VCaP (cell line): Measurements from ENCODE around the gene PDCL3.
A peak's percentile ranks its signal among the peaks of the same experiment; 100 is the strongest.

Source experiments
- H3K27ac ChIP-seq: fragments of 450-650 bp; 2 replicates; pipeline ENCODE4 v1.5.1; 2017
- TF ChIP-seq, protein P1 (sequence below): fragments of 450-650 bp; conservative IDR thresholded peaks from 2 replicates; pipeline ENCODE4 v1.5.1; 2017; ENCODE audit warnings: mild to moderate bottlenecking, moderate library complexity

Gene PDCL3

DNA sequence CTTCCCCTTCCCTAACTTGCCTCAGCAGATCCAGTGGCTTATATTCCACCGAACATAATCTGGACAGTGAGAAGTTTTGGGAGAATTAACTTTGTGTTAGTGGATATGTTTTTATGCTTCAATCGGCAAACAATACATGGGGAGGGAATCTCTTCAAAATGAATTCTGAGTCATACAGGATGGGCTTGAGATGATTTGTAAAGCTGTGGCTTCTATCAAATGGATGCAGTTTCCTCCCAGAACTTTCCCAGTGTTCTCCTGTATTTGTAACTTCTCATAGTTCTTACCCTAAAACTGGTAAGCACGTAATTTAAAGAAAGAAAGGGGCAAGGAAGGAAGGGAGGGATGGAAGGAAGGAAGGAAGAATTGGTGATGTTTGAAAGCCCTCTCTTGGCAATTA is 36.8 kb downstream of the PDCL3 start:
- TF ChIP-seq, protein P1, sequence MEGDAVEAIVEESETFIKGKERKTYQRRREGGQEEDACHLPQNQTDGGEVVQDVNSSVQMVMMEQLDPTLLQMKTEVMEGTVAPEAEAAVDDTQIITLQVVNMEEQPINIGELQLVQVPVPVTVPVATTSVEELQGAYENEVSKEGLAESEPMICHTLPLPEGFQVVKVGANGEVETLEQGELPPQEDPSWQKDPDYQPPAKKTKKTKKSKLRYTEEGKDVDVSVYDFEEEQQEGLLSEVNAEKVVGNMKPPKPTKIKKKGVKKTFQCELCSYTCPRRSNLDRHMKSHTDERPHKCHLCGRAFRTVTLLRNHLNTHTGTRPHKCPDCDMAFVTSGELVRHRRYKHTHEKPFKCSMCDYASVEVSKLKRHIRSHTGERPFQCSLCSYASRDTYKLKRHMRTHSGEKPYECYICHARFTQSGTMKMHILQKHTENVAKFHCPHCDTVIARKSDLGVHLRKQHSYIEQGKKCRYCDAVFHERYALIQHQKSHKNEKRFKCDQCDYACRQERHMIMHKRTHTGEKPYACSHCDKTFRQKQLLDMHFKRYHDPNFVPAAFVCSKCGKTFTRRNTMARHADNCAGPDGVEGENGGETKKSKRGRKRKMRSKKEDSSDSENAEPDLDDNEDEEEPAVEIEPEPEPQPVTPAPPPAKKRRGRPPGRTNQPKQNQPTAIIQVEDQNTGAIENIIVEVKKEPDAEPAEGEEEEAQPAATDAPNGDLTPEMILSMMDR = no peak
- no peak overlapping the region for H3K27ac ChIP-seq

DNA sequence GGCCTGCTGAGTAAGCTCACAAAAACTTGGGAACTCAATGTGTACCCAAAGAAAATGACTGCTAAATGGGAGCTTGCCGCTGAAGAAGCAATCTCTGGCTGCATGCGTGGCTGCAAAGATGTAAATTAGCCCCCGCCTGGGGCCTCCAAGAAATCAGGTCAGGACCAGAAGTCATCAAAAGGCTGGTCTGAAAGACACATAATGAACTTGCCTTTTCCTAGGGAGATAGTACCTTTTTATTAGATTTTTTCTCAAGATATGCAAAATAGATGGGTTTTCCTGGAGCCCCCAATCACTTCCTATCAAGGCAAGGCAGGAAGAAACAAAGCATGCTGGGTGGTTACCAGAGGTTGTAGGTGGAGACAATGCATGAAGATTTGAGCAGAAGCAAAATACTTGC is 38.9 kb downstream of the PDCL3 start:
- TF ChIP-seq, protein P1 = no peak
- H3K27ac ChIP-seq = no peak overlapping the region

DNA sequence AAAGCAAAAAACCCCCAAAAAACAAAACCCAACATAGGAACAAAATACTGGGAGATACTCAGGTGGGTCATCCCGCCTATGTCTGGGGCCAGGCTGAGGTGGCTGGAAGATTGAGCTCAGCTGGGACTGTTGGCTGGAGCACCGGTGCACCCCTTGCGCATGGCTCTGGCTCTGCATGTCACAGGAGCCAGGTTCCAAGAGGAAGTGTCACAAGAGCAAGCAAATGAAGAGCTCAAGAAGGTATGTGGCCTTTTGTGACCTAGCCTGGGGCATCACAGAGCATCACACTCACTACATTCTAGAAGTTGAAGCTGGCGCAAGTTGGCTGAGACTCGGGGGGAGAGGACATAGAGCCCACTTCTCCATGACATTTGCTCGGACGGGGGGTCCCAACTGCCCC is 40.6 kb downstream of the PDCL3 start:
- TF ChIP-seq, protein P1 = no peak
- H3K27ac ChIP-seq = no peak overlapping the region

DNA sequence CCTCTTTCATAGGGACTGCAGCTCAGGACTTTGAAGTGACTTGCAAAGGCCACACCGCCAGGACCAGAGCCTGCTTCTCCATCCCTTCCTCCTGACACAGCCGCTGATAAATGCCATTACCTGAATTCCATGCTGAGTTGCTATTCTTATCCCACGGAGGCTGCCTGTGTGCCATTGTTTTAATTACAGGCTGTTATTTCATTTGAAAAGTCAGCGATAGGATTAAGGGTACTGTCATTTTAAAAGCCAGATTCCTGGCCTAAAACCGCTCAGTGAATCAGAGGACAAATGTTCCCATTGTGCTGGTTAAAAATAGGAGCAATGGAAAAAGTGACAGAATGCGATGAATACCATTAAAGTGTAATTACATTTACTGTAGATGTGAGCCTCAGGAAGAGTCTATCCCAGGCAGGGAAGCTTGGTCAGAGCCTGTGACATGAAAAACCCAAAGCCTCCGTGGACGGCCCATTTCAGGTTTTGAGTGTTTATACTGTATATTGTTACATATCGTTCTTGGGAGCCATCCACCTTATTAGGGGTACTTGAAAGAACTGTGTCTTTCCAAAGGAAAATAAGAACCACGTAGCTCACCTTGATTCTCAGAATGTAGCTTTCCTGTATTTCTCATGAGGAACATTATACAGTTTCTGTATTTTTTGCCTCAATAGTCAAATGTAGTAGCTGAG is 41.3 kb downstream of the PDCL3 start:
- H3K27ac ChIP-seq = no peak overlapping the region
- TF ChIP-seq, protein P1 = no peak

DNA sequence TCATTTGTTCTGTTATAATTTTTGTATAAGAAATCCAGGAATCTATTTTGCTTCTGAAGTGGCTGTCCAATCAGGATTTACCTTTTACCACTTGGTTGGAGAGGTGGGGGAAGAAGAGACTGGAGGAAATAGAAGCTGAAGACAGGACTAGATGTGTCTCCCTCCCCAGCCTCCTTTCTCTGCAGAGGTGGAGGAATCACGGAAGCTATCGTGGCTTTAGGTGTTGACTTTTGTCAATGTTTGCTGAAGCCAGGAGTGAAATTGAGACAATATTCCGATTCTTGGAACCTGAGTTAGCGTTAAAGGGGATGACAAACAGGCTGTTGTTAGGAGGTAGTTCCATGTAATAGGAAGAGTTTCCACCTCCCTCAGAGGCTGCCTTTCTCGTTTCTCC is 43.5 kb downstream of the PDCL3 start:
- TF ChIP-seq, protein P1 = no peak
- peak overlapping the region; percentile 68 for H3K27ac ChIP-seq

DNA sequence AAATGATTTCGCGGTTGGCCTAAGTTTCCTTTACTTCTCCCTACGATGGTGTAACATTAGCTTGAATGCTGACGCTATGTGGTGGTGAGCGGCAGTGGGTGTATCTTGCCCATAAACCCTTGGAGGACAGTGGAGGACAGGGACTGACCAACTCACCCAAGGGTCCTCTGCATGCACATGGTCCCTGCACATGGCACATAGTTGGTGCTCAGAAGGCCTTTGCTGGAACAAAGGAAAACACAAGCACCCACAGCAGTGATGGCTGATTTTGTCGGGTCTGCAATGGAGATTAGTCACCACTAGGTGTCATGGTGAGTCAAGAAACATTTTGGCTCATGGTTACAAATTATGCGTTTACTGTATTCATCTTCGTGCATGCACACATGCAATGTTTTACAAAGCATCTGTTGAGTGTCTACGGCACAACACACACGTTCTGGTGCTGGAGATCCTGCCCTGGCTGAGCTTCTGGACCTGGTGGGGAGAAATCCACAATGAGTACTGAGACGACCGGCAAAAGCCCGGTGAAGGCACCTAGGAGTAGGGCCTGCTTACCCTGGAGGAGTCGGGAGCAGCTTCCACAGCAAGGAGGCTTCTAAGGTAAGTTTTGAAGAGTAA is 44.0 kb downstream of the PDCL3 start:
- TF ChIP-seq, protein P1 = peak; percentile 81
- H3K27ac ChIP-seq = peak overlapping the region; percentile 68

DNA sequence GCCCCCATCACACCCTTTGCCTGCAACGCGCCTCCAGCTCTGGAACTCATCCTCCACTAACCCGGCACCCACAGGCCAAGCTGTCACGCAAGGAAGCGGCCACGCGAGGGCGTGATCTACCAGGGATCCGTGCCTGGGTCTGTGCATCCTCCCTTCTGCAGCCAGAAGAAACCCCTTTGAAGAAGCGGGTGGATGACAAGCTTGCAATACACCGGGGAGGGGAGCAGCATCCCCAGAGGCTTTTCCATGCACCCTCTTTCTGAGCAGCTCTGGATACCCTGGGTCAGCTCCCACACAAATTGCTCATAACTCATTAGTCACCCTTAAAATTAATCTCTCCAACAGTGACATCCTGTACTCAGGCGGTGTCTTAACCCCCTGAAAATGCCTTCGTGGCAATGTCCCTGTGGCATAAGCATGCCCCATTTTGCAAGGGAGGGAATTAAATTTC is 47.6 kb downstream of the PDCL3 start:
- TF ChIP-seq, protein P1 = peak; percentile 82
- no peak overlapping the region for H3K27ac ChIP-seq
